ENCODE measurements around the gene MDFI.

DNA sequence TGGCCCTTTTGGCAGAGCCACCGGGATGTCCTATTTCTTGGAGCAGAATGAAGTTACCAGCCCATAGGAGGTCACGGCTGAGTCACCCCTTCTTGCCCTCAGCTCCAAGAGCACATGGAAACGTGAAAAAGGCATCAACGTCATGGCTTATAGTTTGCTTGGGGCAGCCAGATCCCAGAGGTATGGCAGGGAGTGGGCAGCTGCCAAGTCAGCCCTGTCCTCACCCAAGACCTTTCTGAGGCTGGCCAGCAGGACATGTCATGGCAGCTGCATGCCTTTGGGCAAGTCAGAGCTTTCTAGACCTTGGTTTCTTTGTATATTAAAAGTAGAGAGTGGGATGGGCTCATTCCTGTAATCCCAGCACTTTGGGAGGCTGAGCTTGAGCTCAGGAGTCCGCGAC, 8.2 kb upstream of the MDFI start:
- TF ChIP-seq POLR2AphosphoS5 (IDR thresholded peaks at IDR 0.05; ENCODE audit: low read depth, low read length) (no peak), TAF1 (IDR thresholded peaks at IDR 0.05; ENCODE audit: borderline replicate concordance, insufficient read depth, low read length) (no peak), SIN3A (IDR thresholded peaks at IDR 0.05; ENCODE audit: borderline replicate concordance, insufficient read depth, low read length) (no peak)
- TF ChIP-seq, protein P1, sequence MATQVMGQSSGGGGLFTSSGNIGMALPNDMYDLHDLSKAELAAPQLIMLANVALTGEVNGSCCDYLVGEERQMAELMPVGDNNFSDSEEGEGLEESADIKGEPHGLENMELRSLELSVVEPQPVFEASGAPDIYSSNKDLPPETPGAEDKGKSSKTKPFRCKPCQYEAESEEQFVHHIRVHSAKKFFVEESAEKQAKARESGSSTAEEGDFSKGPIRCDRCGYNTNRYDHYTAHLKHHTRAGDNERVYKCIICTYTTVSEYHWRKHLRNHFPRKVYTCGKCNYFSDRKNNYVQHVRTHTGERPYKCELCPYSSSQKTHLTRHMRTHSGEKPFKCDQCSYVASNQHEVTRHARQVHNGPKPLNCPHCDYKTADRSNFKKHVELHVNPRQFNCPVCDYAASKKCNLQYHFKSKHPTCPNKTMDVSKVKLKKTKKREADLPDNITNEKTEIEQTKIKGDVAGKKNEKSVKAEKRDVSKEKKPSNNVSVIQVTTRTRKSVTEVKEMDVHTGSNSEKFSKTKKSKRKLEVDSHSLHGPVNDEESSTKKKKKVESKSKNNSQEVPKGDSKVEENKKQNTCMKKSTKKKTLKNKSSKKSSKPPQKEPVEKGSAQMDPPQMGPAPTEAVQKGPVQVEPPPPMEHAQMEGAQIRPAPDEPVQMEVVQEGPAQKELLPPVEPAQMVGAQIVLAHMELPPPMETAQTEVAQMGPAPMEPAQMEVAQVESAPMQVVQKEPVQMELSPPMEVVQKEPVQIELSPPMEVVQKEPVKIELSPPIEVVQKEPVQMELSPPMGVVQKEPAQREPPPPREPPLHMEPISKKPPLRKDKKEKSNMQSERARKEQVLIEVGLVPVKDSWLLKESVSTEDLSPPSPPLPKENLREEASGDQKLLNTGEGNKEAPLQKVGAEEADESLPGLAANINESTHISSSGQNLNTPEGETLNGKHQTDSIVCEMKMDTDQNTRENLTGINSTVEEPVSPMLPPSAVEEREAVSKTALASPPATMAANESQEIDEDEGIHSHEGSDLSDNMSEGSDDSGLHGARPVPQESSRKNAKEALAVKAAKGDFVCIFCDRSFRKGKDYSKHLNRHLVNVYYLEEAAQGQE (IDR thresholded peaks at IDR 0.05; ENCODE audit: insufficient read depth in 1 of 2, low read depth in 2 of 2, low read length in 2 of 2), result no peak
